ENCODE data around the gene SCFD2.

Gene SCFD2

DNA sequence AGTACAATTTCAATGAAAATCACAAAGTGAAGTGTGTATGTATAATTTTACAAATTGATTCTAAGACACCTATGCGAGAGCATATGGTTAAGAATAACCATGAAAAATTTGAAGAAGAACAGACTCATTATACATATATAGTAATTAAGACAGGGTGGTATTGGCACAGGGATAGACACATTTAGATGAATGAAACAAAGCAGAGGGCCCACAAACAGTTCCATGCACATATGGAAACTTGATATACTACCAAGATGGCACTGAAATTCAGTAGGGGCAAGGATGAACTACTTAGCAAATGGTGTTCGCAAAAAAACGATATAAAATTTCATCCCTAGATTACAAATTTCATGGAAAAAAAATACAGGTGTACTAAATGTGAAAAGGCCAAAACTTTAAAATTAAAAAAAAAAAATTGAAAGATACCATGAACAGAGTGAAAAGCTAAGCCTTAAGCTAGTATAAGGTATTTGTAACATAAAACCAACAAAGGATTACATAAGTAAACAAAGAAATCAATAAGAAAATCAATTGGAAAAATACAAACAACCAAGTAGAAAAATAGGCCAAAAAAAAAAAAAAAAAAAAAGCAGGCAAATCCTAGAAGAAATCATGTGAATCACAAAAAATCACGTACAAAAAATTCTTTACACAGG lies 418.3 kb downstream of the SCFD2 start:
- no peak for DNase-seq

DNA sequence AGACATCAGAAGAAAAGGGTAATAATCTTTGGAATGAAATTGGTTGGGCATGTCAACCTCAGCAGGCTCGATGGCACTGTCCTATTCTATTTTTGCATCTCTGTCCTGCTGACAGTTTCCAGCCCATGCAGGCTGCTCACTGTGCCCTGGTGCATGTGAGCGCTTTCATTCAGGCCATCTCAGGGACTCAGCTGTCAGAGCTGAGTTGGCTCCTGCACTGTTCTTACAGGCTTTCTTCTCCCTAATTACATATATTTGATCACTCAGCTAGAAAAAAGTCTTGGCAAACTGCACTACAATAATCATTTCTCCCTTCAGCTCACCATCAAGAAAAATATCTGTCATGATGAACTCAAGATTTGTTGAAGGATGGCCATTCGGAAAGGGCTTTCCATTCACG lies 419.0 kb downstream of the SCFD2 start:
- no peak for DNase-seq

DNA sequence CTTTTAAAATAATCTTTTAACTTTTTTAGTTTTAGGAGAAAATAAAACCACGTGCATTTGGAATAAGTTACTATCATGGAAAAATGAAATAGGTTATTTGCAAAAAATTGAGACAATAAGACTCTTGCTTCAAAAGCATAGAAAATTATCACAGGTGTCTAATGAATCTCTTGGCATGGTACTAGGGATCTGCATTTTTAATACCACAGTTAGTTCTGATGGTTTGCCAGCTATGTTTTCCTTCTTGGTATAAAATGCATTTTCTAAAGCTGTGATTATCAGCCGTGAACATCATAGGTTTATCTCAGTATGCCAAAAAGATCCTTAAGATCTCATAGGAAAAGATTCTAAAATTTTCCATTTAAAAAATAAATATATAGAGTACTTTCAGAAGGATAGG lies 419.9 kb downstream of the SCFD2 start:
- no peak for DNase-seq

DNA sequence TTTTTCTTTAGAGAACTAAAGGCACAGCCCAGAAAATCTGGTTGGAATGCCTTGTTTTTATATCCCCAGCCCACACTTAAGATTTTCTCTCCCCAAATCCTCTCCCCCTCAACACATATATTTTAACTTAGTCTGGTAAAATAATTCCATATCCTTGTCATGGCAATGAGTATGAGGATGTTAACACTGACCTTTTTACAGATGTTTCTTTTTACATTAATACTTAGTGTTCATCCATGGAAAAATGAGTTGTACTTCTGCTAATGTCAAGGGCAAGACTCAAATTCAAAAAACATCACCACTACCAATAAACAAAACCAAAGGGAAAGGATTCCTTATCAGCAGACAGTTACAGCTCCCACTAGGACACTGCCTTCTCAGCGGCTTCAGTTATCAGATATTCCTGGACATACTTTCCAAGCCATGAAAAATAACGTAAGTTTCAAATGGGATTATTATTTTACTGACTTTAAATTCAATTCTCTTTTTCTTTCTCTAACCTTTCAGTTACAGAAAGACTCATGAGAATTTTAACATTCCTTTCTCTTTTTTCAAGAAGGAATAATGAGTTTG lies 420.4 kb downstream of the SCFD2 start:
- DNase-seq, result no peak

DNA sequence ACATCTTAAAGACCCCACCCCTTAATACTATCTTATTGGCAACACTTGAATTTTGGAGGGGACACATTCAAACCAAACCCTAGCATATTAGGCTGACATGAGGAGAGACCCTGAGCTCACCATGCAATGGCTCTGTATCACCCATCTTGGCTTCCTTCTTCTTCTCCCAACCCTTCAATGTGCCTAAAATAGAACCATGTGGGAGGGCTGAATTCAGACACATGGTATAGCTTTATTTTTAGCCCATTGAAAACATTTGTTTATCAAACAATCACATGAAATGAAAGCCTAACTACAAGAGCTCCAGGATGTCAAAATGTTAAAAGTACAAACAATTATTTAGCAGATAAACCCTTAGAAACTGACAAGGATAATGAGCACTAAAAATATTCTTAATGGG lies 422.2 kb downstream of the SCFD2 start:
- DNase-seq, result no peak

DNA sequence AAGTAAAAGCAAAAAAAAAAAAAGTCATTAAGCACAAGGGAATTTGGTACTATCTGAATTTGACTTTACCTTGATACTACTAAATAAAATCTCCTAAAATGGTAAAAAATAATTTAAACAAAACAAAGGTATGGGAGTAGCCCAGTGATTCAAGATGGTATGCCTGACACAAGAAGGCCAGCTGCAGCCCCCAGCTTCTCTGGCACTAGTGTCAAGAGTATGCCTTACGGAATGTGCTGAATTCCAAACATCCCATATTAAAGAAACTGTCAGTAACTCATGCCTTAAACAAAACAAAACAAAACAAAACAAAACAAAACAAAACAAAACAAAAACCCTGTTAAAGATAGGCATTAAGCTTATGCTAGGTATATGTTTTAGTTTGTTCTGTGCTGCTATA lies 422.9 kb downstream of the SCFD2 start:
- DNase-seq, result no peak

DNA sequence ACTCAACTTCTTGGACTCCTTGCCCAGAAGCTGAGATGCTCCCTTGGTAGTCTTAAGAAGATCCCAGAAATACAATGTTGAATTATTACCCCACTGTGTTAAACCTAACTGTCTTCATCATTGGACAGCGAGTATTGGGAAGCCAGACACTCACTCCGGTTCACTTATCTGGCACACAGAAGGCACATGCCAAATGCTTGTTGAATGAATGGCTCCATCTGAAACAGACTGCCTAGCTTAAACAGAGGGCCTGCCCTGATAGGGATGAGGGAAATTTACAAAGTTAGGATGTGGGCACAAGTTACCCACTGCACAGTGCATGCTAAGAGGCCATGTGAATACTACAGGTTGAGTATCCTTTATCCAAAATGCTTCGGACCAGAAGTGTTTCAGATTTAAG lies 424.4 kb downstream of the SCFD2 start:
- DNase-seq, result no peak

DNA sequence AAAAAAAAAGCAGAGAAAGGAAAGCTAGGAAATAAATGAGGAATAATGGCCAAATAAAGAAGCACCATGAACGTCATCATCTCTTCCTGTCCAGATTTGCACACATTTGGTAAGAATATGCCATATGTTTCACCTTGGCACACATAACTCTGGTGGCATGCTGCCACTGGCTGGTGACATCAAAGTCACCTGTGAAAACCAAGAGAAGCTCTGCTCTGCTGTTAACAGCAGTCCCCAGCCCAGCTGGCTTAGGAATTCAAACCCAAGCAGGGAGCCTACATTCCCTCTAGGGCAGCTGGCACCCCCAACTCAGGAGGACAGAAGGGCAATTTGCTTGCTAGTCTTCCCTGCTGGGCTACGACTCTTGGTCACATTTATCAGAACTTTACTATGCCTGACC lies 426.1 kb downstream of the SCFD2 start:
- no peak for DNase-seq

DNA sequence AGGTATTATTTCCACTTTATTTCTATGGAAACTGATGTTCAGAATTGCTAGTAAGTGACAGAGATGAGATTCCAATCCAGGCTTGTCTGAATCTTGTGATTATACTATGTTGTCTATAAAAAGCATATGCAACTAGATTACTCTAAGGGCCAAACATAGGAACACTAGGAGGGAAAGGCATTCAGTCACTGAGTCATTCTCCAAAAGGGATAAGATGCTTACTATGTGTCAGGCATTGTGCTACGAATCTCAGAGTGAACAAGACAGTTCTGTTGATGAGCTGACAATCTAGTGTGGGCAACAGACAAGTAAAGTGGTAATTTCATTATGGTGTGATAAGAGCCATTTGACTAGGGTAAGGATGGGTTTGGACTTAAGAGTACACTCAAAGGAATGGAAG lies 426.5 kb downstream of the SCFD2 start:
- no peak for DNase-seq

DNA sequence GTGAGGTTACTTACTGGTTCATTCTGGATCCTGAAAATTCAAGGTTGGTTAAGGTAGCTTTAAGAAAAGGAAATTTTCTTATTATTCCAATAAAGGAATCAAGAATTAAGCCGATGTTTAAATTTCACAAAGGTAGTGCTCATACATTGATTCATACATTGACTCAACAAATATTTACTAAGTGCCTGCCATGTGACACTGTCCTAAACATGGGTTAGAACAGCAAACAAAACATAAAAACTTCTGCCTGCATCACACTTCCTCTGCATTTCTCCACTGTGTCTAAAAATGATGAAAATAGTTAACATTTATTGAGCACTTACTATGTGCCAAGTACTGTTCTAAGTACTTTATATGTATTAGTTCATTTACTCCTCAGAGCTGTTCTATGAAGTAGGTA lies 428.0 kb downstream of the SCFD2 start:
- DNase-seq, result no peak

DNA sequence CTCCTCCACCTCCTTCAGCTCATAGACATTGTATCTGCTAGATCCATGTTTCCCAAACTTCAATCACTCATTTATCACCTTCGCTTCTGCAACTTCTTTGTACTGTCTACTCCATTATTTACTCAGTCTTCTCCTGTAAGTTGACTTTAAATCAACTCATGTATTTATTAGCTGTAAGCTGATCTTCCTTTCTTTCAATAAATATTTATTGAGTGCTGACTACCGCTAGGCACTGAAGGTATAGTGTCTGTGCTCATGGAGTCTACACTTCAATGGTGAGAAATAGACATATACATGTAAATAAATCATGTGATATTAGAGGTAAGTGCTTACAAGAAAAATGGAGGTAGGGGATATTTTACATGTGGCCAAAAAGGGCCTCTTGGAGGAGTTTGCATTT lies 429.1 kb downstream of the SCFD2 start:
- no peak for DNase-seq

DNA sequence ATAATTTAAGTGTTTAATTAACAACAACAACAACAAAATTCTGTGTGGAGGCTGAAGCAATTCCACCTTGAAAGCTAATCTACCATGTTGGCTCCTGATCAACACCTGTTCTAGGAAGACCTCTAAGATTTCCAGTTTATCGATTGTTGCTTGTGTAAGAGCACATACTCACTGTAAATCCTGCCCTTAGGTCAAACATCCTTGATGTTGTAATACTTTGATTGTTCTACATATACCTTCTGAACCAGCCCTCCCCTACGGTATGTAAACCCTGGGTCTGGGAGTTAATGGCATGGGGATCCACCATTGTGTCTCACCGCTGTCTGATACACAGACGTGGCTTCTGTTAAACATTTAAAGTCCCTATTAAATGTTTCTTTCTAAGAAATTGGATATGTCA lies 430.5 kb downstream of the SCFD2 start:
- no peak for DNase-seq

DNA sequence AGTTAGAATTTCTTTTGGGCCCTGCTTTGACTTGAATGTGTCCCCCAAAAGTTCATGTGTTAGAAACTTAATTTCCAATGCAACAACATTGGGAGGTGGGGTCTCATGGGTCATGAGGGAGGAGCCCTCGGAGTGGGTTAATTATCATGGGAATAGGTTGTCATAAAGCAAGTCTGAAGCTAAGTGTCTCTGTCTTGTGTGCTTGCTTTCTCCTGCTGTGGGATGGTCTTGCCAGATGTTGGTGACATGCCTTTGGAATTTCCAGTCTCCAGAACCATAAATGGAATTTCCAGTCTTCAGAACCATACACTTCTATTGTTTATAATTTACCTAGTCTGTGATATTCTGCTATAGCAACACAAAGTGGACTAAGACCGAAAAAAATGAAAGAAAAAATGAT lies 432.1 kb downstream of the SCFD2 start:
- DNase-seq, result no peak

DNA sequence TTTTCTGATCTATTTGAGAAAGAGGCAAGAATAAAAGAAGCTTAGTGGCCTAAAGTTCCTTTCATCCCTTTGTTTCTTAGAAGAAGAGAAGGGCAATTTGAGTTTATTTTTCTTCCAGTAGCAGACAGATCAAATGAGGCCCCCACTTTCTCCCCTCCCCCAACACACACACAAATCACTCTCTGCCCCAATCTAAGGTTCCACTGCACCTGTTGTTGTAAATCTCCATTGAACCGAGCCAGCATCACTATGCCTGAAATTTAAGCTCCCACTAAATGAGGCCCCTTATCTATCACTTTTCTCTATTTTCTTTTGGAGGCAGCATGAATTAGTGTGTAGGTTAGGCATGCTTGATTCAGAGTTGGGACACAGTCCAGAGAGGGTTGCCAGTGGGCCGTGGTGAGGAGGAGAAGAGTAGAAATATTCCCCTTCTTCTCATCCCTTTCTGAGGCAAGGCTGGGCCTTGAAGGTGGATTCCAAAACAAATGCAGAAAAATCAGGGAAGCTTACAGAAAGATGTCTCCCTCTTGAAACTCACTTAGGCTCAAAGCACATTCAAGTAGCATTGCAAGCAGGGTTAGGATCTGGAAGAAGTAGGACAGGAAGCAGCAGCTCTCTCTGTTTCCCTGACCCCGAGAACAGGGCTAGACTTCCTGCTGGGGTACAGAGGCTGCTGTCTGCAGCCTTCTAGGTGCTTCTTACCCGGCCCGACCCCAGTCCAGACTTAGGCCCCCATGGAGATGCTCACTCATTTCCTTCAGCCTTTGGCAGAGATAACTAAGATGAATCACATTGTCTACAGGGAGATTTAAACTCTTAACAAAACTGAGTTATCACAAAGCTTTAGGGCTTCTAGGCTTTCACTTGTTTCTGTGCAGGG lies 433.0 kb downstream of the SCFD2 start:
- DNase-seq, result no peak

DNA sequence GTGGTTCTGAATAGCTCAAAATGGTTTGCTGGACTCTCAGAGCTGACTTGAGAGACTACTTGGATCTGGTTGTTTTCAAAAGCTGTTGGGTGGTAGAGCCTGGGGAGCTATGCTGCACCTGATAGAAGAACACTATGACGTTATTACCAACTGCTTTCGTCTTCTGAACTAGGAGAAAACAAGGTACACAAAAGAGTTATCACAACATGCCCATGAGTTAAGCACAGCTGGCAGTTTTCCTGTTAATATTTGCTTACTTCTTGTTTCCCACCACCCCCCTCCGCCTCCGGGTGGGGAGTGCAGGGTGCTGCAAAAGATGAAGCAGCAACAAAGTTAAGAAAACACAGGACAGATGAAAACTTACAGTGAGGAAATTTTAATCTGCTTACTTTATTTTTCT lies 434.6 kb downstream of the SCFD2 start:
- no peak for DNase-seq

DNA sequence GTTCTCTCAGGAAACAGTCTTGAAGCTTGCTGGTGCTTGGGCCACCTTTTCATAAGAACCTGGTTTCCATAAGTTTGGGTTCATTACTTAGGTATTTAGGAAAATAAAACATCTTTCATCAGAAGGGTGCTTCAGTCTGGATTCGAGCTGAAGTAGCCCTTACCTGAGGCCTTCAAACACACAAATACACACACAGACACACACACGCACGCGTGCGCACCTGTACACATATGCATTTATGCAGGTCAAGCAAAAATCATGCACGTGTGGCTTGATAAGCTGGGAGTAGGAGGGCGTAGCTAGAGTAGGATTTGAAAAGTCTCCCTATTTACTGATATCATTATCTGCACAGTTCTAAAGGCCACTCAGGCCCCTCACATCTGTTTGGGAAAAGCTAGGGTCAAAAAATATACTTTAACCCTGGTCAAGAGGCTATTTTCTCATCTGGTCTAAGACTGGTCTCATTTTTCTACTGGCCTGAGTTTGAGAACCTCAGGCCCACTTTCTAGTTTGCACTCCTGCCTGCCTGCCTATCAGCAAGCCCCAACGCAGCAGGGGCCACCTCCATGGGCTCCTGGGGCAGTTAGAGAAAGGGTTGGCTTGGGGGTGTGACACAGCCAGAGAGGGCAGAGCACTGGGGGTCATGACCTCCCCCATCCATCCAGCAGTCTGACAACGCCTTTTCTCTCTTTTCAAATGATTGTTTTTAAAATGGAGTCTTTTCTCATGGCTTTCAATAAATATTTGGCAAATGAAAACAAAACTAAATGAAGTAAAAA lies 439.5 kb downstream of the SCFD2 start:
- no peak for DNase-seq

DNA sequence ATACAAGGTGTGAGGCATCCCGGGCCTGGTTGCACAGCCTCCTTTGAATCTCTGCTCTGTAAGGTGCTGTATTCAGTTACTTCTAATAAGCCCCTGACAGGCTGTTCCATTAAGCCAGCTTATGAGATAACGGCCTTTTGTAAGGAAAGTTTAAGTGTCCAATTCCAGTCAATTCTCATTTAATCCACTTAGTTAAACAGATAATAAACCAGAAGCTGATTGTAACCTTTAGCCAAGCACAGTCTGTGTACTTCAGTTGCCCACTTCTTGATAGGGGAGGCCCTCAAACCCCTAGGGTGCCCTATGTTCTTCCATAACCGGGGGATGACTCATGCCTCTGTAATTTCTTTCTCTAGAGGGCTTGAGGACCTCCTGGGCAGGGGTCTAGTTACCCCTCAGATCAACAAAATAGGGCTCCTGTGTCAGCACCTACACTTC lies 440.3 kb downstream of the SCFD2 start:
- no peak for DNase-seq

DNA sequence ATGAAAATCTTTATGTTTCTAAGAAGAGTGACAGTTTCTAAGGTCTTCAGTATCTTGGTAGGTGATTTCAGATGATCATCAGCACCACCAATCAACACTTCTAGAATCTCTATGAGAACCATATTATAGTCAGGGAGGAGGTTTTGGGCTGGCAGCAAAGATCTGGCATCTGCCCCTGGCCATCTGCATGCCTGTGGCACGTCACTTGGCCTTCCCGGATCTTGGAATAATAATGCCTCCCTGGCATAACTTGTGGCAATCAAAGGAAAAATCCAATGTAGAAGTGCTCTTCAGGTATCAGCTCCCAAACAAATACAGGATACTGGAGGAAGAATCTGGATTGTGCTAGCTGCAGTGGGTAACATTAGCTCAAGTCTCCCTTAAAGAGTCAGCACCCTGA lies 446.4 kb downstream of the SCFD2 start:
- DNase-seq, result no peak

DNA sequence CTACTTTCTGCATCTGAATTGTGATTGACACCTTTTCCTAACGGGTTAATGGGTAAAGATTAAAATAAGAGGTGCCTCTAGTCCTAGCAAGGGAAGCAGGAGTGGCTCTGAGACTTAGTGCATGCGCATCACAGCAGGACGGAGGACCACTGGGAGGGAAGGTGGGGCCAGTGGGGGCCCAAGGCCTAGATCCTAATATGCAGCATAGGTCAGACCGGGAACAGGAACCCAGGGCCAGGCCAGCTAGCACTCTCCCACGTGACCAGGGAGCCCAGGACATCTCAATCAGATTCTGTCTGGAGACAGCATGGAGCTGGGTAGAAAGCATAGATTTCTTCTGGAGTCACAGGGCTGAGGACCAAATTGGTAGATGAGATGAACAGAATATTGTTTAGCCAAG lies 448.0 kb downstream of the SCFD2 start:
- DNase-seq, result no peak

DNA sequence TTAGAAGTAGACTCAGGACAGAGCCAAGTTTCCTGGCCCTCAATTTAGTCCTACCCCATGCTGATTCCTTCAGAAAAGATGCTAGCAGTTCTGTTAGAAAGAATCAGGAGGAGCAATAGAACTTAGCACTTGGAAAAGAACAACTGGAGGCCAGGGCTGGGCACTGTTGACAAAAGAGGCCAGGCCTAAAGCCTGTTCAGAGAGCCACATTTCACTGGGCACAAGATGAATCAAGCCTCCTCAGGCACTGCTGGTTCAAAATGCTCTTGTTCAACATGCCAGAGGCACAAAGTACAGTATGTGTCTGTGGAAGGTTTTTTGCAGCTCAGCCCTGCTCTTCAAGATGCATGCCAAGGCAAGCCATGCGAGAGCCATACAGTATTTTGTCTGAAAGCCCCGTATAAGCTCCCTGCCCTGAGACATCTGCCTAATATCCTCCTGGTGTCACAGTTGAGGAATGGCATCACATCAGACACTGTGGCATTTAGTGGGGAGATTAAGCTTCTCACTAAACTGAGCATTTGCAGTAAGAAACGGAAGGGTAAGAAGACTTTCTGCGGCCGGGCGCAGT lies 450.0 kb downstream of the SCFD2 start:
- DNase-seq, result no peak

DNA sequence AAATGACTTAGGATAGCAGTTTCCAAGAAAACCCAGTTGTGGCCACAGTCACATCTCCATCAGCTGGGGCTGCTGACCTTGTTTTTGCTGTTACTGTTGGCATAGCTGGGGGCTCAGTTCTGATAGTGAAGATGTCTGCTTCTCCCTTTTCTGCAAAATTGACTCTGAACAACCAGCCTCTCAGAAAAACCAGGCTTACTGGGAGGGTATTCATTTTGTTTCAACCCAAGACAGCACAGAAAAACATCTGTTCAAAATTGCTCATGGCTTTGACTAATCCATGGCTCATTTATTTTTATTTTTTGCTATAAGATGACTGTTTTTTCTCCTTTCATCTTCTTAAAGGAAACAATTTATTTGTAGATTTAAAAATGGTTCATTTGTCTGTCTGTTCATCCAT lies 450.7 kb downstream of the SCFD2 start:
- DNase-seq, result no peak

DNA sequence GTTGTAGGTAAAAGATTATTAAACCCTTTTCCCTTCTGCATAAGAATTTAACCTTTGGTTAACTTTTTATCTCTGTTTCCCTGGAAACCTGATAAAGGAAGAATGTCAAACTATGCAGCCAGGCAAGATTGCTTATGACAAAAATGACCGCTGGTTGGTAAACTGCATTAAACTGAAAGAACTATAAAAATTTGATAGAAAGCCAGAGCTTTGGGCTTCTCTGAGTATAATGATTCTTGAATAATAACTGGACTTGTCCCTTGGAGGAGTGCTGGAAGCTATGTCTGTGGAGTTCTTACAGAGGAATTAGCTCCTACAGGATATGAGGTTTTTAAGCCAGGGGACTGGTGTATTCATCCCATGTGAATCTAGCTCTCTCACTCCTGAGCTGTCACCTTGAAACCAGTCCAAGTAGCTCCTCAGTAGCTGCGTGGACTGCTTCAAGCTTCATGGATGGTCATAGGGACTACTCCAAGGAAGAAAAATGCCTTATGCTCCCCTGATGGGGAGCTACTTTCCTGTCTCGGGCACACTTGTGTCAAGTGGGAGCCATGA lies 451.7 kb downstream of the SCFD2 start:
- no peak for DNase-seq

DNA sequence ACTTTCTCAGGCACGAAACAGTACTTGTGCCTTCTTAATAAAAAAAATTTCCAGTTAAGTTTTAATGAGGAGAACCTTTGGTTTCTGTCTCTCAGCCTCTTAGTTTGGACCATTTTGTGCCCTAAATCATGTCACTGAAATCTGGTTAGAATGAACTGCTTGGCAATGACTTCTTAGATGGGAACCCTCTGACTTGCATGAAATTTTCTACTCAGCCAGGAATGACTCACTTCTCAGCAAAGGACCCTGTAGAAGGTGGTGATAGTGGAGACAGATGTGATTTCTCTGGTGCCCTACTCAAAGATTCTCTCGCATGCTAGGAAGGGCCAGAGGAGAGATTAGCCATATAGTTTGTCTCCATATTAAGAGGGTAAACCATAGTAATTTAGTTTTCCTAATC lies 453.3 kb downstream of the SCFD2 start:
- no peak for DNase-seq
